Lower leg skin (tissue), 3 donors: ENCODE data around the gene RSAD2.

Experiments used
- CTCF ChIP-seq, 3 donors: fragments of 450-650 bp; IDR thresholded peaks; one replicate each; pipeline ENCODE4 v1.5.1; 2016; ENCODE audit warnings: antibody characterized with exemption in 3 of 3, mild to moderate bottlenecking in 3 of 3, moderate library complexity in 2 of 3
- POLR2A ChIP-seq, 2 donors: fragments of 450-650 bp; IDR thresholded peaks; one replicate each; pipeline ENCODE4 v1.6.1; 2016 to 2017; ENCODE audit warnings: antibody characterized with exemption in 2 of 2, mild to moderate bottlenecking in 1 of 2, moderate library complexity in 1 of 2

- TF ChIP-seq CTCF (IDR thresholded peaks at IDR 0.05) (no peak), POLR2A (IDR thresholded peaks at IDR 0.05) (no peak)
Observed at GRCh38 chr2:6928452-6928851, 50.9 kb downstream of the RSAD2 start.
